Fibroblast of lung (primary cell): Measurements from ENCODE around the gene SACS. TPM values are rescaled to one million over a fixed set of nuclear protein-coding genes. Genes with fewer than 3 reads are reported as not detected.

ENCODE experiments used
- DNase-seq, 2 donors: peaks; one replicate each; pipeline versions ENCODE4 v3.0.0 to v3.0.0-alpha.2; 2010; ENCODE audit warnings: low read depth in 2 of 2
- H2AFZ ChIP-seq: 2 replicates; pipeline ENCODE4 v1.5.1; 2012; ENCODE audit warnings: low read length, control low read depth, inconsistent platforms
- H3K27ac ChIP-seq: 2 replicates; pipeline ENCODE4 v1.5.1; 2011; ENCODE audit warnings: low read length, control low read depth; ENCODE audit not compliant: insufficient read depth
- H3K27me3 ChIP-seq: 2 replicates; pipeline ENCODE4 v1.5.1; 2011; ENCODE audit warnings: mild to moderate bottlenecking, low read length; ENCODE audit not compliant: control insufficient read depth, insufficient read depth
- H3K36me3 ChIP-seq: 2 replicates; pipeline ENCODE4 v1.5.1; 2011; ENCODE audit warnings: low read length; ENCODE audit not compliant: control insufficient read depth, insufficient read depth
- H3K4me1 ChIP-seq: 2 replicates; pipeline ENCODE4 v1.5.1; 2011; ENCODE audit warnings: low read length; ENCODE audit not compliant: control insufficient read depth, insufficient read depth; ENCODE audit errors: extremely low read depth
- H3K4me2 ChIP-seq: 2 replicates; pipeline ENCODE4 v1.5.1; 2011; ENCODE audit warnings: low read length, control low read depth; ENCODE audit not compliant: insufficient read depth; ENCODE audit errors: extremely low read depth
- H3K4me3 ChIP-seq, 4 experiments: fragments of 200-600 bp in 1 of 4; sonication (generic) in 1 of 4; replicated peaks in 1 of 4; 2 replicates each; pipeline ENCODE4 v1.5.1; 2011 to 2016; ENCODE audit warnings: low read length in 4 of 4, low read depth in 3 of 4, mild to moderate bottlenecking in 3 of 4, control low read depth in 2 of 4, inconsistent platforms in 1 of 4, mixed read lengths in 1 of 4; ENCODE audit not compliant: insufficient read depth in 1 of 4; ENCODE audit errors: control extremely low read depth in 1 of 4
- H3K79me2 ChIP-seq: 2 replicates; pipeline ENCODE4 v1.5.1; 2012; ENCODE audit warnings: mild to moderate bottlenecking, low read length, inconsistent platforms; ENCODE audit not compliant: control insufficient read depth, insufficient read depth
- H3K9ac ChIP-seq: 2 replicates; pipeline ENCODE4 v1.5.1; 2011; ENCODE audit warnings: mild to moderate bottlenecking, low read length, control low read depth; ENCODE audit not compliant: insufficient read depth
- H3K9me3 ChIP-seq: 2 replicates; pipeline ENCODE4 v1.5.1; 2012; ENCODE audit warnings: low read depth, low read length; ENCODE audit not compliant: control insufficient read depth, insufficient read depth
- H4K20me1 ChIP-seq: 2 replicates; pipeline ENCODE4 v1.5.1; 2011; ENCODE audit warnings: low read length; ENCODE audit not compliant: control insufficient read depth, insufficient read depth; ENCODE audit errors: extremely low read depth
- EZH2 ChIP-seq: IDR thresholded peaks from 2 replicates; pipeline ENCODE4 v1.5.1; 2012; ENCODE audit warnings: low read length, control low read depth, mild to moderate bottlenecking; ENCODE audit errors: missing control alignments
- polyA plus RNA-seq, 2 donors: library from polyadenylated mRNA; depleted of rRNA in 1 of 2; stranded (reverse) in 1 of 2; unstranded in 1 of 2; fragments of >200 nt; gene quantifications; 2 replicates each; pipeline ENCODE4 v1.2.1, GENCODE V29; 2011 to 2012; ENCODE audit warnings: missing spikeins in 1 of 2
- total RNA-seq: library from RNA; depleted of rRNA; stranded (reverse); fragments of >200 nt; gene quantifications from 2 replicates; pipeline ENCODE4 v1.2.1, GENCODE V29; 2014
- TF ChIP-seq, protein P1 (sequence below), 2 donors: IDR thresholded peaks in 1 of 2; conservative IDR thresholded peaks in 1 of 2; 1 replicate in 1 of 2; 2 replicates in 1 of 2; pipeline ENCODE4 v1.5.1; 2011 to 2012; ENCODE audit warnings: low read length in 2 of 2, control low read depth in 1 of 2, inconsistent platforms in 1 of 2, low read depth in 1 of 2, mild to moderate bottlenecking in 1 of 2

Gene SACS
- total and polyA plus RNA-seq, 2 donors (not counting 1 experiment from before 2014, with no cell fraction given), result 43.1 to 94.5 TPM

DNA sequence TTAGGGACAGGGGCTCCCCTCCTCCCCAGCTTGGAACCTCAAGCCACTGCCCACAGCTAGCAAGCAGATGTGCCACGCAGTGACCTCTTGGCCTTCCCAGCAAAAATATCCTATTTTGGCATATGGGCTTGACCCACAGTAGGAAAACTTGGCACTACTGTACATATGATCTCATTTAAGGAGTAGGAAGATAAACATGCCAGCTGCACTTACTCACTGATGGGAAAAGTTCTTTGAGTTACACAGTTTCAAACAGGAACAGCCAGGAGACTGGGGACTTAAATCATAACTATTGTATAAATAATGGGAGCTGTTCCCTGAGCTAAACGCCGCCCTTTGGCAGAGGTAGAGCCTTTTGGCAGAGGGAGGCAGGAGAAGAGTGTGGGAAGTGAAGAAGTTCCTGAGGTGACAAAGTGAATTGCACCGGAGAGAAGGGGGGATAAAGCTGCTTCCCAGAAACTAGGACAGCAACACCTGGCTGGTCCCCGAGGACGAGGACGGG lies 6.1 kb downstream of the SACS start:
- Histone ChIP-seq H3K27me3 (no peaks in the 10 kb centered on the region), H3K36me3 (no peaks in the 10 kb centered on the region), H2AFZ (no peak overlapping the region), H3K4me1 (peaks cover 13% of the 10 kb centered on the region), H4K20me1 (no peaks in the 10 kb centered on the region), H3K9me3 (no peaks in the 10 kb centered on the region), H3K79me2 (no peaks in the 10 kb centered on the region), H3K4me2 (peak overlapping the region; percentile 49), H3K4me3 (no peak overlapping the region), H3K27ac (peak overlapping the region; percentile 36), H3K9ac (no peak overlapping the region)
- peak; percentile 97 to 99 for DNase-seq
- TF ChIP-seq, protein P1, sequence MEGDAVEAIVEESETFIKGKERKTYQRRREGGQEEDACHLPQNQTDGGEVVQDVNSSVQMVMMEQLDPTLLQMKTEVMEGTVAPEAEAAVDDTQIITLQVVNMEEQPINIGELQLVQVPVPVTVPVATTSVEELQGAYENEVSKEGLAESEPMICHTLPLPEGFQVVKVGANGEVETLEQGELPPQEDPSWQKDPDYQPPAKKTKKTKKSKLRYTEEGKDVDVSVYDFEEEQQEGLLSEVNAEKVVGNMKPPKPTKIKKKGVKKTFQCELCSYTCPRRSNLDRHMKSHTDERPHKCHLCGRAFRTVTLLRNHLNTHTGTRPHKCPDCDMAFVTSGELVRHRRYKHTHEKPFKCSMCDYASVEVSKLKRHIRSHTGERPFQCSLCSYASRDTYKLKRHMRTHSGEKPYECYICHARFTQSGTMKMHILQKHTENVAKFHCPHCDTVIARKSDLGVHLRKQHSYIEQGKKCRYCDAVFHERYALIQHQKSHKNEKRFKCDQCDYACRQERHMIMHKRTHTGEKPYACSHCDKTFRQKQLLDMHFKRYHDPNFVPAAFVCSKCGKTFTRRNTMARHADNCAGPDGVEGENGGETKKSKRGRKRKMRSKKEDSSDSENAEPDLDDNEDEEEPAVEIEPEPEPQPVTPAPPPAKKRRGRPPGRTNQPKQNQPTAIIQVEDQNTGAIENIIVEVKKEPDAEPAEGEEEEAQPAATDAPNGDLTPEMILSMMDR (conservative IDR thresholded peaks at IDR 0.05 in 1 of 2, IDR thresholded peaks at IDR 0.05 in 1 of 2; ENCODE audit: low read depth in 1 of 2, low read length in 2 of 2), result no peak
- TF ChIP-seq EZH2, result no peak

DNA sequence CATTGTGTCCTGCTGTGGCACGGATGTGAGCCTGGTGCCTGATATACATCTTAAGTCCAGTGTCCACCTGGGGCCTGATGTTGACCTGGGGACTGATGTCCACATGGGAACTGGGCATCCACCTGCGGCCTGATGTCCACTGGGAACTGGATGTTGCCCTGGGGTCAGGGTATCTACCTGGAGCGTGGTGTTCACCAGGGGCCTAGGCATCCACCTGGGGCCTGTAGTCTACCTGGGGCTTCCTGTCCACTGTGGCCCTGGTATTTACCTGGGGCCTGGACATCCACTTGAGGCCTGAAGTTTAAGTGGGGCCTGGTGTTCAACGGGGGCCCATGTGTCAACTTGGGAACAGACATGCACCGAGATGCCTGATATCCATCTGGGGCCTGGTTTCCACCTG lies 11.9 kb downstream of the SACS start:
- no peaks in the 10 kb centered on the region for H3K9me3 ChIP-seq
- H3K27me3 ChIP-seq, result no peaks in the 10 kb centered on the region
- no peak overlapping the region for H3K9ac ChIP-seq
- peaks cover under 1% of the 10 kb centered on the region for H3K4me1 ChIP-seq
- no peak overlapping the region for H3K4me3 ChIP-seq
- no peak overlapping the region for H3K27ac ChIP-seq
- H3K36me3 ChIP-seq, result peaks cover 2% of the 10 kb centered on the region
- DNase-seq, result no peak
- no peaks in the 10 kb centered on the region for H4K20me1 ChIP-seq
- TF ChIP-seq, protein P1 (conservative IDR thresholded peaks at IDR 0.05 in 1 of 2, IDR thresholded peaks at IDR 0.05 in 1 of 2; ENCODE audit: low read depth in 1 of 2, low read length in 2 of 2), result no peak
- TF ChIP-seq EZH2, result no peak
- no peak overlapping the region for H2AFZ ChIP-seq
- no peak overlapping the region for H3K4me2 ChIP-seq
- no peaks in the 10 kb centered on the region for H3K79me2 ChIP-seq

DNA sequence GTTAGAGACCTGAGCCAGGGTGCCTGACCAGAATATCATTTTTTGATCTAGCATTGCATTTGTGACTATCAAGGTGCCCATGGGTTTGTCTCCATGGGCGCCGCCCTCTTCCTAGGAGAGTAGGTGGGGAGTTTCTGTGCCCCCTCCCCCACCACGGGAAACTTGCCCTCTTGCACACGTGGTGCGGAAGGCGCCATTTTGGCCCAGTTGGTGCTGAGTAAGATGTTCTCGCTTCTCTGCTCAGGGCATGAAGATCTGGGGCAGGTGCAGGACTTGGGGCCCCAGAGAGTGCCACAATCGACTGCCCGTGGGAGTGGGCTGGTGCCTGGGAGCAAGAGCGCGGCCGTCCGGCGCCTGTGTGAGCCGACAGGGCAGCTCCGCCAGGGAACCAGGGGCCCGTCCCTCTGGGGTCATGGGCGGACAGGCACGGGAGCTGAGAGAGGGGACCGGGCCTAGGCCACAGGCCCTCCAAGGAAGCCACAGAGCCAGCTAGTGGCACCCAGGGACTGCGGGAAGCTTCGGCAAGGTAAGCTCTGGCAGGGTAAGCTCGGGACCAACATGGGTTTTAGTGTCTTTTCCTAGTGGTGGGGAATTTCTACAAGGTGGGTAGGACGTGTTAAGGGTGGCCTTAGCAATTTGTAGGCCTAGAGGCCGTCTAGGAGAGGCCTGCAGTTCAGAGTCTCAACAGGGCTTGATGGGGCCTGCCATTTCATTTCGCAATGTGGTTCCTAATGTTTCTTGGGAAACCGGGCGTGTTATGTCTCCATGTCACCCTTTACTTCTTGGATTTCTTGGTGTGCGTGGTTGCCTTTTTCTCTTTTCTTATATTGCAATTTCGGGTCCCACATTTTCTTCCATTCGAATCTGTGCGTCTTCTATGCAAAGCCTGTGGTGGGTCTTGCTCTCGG lies 14.5 kb downstream of the SACS start:
- no peaks in the 10 kb centered on the region for H3K4me1 ChIP-seq
- no peaks in the 10 kb centered on the region for H3K9me3 ChIP-seq
- no peak overlapping the region for H3K9ac ChIP-seq
- H3K4me3 ChIP-seq, result no peak overlapping the region
- H3K27me3 ChIP-seq, result no peaks in the 10 kb centered on the region
- no peaks in the 10 kb centered on the region for H3K79me2 ChIP-seq
- TF ChIP-seq, protein P1 (conservative IDR thresholded peaks at IDR 0.05 in 1 of 2, IDR thresholded peaks at IDR 0.05 in 1 of 2; ENCODE audit: low read depth in 1 of 2, low read length in 2 of 2), result no peak
- no peak for TF ChIP-seq EZH2
- no peak overlapping the region for H3K27ac ChIP-seq
- no peak for DNase-seq
- H4K20me1 ChIP-seq, result no peaks in the 10 kb centered on the region
- no peak overlapping the region for H3K4me2 ChIP-seq
- H3K36me3 ChIP-seq, result peaks cover 2% of the 10 kb centered on the region
- no peak overlapping the region for H2AFZ ChIP-seq
